ENCODE data around the gene NUP210.

NUP210 gene

DNA sequence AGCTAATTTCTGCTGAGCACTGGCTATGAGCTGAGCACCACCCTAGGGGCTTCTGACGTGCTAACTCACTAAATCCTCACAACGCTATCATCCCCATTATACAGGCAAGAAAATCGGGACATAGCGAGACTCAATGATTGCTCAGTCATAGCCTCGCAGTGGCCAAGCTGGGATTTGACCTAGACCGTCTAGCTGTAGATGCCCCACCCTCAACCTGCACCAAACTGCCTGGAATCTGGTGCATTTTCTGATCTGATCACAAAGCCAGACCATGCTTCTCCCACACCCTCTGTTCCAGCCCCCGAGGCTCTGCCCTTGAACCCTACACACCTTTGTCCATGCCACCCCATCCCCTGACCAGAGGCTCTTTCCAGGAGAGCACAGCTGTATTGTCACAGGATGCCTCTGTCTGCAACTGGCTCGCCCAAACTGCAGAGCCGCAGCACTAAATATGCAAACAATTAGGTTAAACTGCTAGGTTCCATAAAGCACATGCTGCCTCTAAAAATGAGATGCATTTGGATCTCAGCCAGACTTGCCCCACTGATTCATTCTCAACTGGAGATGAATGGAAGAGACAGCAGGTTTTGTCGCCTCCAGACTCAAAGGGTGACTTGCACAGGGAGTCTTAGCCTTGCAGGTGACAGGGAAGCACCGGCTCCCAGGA, 95.2 kb downstream of the NUP210 start:
- TF ChIP-seq, protein P1, sequence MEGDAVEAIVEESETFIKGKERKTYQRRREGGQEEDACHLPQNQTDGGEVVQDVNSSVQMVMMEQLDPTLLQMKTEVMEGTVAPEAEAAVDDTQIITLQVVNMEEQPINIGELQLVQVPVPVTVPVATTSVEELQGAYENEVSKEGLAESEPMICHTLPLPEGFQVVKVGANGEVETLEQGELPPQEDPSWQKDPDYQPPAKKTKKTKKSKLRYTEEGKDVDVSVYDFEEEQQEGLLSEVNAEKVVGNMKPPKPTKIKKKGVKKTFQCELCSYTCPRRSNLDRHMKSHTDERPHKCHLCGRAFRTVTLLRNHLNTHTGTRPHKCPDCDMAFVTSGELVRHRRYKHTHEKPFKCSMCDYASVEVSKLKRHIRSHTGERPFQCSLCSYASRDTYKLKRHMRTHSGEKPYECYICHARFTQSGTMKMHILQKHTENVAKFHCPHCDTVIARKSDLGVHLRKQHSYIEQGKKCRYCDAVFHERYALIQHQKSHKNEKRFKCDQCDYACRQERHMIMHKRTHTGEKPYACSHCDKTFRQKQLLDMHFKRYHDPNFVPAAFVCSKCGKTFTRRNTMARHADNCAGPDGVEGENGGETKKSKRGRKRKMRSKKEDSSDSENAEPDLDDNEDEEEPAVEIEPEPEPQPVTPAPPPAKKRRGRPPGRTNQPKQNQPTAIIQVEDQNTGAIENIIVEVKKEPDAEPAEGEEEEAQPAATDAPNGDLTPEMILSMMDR (conservative IDR thresholded peaks at IDR 0.05) = no peak
- no peak overlapping the region for H3K27ac ChIP-seq

DNA sequence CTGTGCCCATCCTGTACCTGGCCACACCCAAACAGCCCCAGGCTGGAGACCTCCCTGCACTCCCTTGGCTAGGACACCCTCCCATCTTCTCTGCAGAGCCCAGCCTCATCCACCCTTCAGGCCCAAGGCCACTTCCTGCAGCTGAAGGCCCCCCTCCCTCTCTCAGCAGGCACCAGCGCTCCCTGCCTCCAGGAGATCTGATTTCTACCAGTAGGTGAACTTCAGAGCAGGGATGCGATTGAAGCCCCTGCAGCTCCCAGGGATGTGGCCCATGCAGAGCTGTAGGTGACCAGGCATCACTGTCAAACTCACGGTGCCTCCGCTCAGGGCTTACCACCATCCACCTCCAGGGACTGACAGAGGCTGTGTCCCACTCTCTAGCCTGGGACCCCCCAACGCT, 96.3 kb downstream of the NUP210 start:
- TF ChIP-seq, protein P1 (conservative IDR thresholded peaks at IDR 0.05) = no peak
- H3K27ac ChIP-seq = no peak overlapping the region

DNA sequence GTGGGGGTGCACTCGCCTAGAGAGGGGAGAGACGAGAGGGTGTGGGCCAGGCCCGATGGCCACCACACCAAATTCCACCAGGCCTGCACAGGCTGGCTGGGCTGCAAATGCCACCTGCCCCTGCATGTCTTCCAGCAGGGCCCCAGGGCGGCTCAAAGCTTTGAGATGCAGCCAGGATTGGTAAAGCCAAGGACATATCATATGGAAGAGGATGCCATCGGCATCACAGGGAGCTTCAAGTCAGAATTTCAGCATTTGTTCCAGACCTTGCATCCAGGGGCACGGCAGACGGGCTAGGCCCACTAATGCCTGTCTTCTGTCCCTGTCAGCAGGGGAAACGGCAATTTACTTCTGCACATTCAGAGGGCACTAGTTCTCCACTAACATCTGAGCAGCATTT, 97.8 kb downstream of the NUP210 start:
- TF ChIP-seq, protein P1 (conservative IDR thresholded peaks at IDR 0.05) = no peak
- H3K27ac ChIP-seq = no peak overlapping the region

DNA sequence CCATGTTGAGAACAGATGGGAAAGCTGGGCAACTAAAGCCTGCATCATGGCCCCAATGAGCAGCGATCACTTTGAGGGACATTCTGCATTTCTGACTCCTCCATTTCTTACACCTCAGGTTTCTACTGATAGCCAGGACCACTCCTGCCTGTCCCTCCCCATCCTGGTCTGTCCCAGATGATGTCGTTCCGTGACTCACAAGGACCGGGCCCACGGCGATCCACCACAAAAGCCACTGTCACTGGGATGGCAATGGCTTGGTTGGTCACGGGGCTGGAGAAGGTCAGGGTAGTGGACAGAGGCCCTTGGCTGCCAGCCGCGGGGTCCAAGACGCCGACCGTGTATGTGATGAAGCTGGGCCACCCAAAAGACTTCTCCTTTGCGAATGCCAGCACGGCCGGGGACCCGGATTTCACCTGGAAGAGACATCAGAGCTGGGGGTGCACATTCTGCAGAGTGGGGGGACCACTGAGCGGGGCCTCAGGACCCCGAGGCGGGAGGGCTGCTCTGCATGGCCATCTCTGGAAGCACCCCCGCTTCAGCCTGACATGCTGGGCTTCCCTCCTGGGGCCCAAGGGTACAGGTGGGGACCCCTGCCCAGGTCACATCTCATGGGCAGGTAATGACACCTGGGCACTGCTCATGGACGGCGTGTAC, 100.4 kb downstream of the NUP210 start:
- TF ChIP-seq, protein P1 (conservative IDR thresholded peaks at IDR 0.05) = no peak
- no peak overlapping the region for H3K27ac ChIP-seq

DNA sequence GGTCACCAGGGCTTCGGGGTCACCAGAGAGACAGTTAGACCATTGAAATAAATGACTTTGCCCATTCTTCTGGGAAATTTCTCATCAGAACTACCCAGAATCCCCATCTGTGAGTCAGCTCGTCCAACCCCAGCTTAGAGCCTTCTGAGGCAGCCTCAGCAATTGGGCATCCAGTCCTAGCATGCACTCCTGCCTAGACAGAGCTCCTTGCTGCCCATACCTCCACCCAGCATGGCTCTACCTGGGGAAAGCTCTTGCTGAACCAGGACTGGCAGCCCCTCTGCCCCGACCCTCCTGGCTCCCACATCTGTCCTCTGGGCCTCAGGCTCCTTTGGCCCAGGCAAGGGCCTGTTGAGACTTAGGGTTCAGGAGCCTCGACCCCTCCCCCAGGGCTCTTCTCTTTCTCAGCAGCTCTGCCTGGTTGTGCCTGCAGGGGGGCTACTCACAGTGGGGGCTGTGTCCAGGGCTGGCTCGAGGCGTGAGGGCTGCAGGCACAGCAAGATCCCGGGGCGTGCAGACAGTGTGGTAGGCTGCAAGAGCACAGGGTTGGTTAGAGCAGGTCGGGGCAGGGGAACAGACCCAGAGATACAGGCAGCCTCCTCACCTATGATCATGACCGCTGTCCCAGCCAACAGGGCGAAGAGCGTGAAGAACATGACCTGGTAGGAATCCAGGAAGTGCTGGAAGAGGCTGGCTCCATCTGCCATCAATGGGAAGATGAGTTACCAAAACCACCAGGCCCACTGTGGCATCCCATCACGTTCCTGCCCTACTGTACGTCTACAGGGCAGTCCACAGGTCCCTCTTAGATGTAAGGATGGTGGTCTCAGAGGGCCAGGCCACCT, 101.3 kb downstream of the NUP210 start:
- no peak overlapping the region for H3K27ac ChIP-seq
- TF ChIP-seq, protein P1 (conservative IDR thresholded peaks at IDR 0.05) = no peak

DNA sequence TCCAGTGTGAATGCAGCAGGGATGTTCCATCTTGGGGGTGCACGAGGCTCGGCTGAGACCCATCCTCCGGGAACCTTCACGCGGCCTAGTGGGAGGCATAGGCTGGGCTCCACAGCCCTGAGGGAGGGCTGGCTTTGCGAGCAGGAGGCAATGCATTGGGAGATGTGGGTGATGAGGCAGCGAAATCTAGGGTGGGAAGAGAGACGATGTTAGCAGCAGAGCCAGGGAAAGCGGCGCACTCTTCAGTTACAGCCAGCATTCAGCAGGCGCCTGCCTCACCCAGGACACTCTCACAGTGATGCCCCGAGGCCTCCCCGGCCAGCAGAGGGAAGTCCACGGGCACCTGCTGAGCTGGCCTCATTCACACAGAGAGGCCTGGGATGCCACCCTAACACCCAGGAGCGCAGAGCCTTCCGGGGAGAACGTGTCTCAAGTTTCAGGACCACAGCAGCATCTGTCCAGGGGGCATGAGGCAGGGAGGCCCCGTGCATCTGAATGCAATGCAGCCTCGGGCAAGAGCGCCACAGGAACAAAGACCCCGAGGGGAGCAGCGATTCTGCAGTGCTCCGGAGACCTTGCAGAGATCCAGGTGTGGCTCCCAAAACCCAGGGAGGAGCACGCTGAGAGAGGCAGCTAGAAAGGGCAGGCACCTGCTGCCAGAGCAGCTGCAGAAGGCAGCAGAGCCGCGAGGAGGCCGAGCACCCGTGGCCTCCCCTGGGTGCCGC, 102.4 kb downstream of the NUP210 start:
- TF ChIP-seq, protein P1 (conservative IDR thresholded peaks at IDR 0.05) = no peak
- H3K27ac ChIP-seq = no peak overlapping the region

DNA sequence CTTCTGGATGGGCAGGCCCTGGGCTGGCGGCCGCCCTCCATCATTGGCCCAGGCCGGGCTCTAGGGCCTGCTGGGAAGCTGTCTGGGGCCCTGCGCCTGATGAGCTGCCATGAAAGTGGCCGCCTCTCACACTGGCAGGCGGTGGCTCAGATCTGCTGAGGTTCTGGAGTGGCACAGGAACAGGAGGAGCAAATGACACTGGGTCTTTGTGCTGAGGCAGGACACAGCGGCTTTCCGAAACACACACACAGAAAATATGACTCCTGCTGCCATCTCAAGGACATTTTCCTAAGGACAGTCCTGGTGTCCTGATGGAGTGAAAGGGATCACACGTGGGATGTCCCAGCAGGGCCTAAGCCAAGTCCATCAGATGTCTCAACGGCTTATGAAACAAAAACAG, 103.5 kb downstream of the NUP210 start:
- H3K27ac ChIP-seq = no peak overlapping the region
- TF ChIP-seq, protein P1 (conservative IDR thresholded peaks at IDR 0.05) = no peak

Data from VCaP (cell line).